SK-N-SH (cell line): Measurements from ENCODE around the gene NOTCH2. TPM values are rescaled to one million over a fixed set of nuclear protein-coding genes. Genes with fewer than 3 reads are reported as not detected.

ENCODE experiments used
- CTCF ChIA-PET: fragments of 300-600, 350-600 bp; formaldehyde crosslinking; extraction: SDS; loops from one replicate; lab custom pipeline; 2021; lab: Yijun Ruan, JAX
- POLR2A ChIA-PET: fragments of 350-600 bp; sonication (Branson Sonifier 250); formaldehyde crosslinking; extraction: SDS; loops from one replicate; lab custom pipeline; 2020; ENCODE audit warnings: antibody characterized with exemption, inconsistent platforms; lab: Yijun Ruan, JAX
- DNase-seq: peaks from one replicate; pipeline ENCODE4 v3.0.0; 2012
- H2AFZ ChIP-seq: fragments of 200-600 bp; sonication (generic); 2 replicates; pipeline ENCODE4 v1.8.1; 2016; ENCODE audit warnings: antibody characterized with exemption, mild to moderate bottlenecking, low read depth
- H3F3A ChIP-seq: fragments of 200-600 bp; sonication (generic); replicated peaks from 2 replicates; pipeline ENCODE3; 2016; ENCODE audit warnings: antibody characterized with exemption, mild to moderate bottlenecking; ENCODE audit not compliant: insufficient read depth
- H3K27ac ChIP-seq, 2 experiments: fragments of 200-500 bp in 1 of 2; fragments of 200-600 bp in 1 of 2; sonication (Bioruptor generic) in 1 of 2; sonication (generic), shearing (Covaris generic) in 1 of 2; 2 replicates each; pipeline versions ENCODE4 v1.5.1 to v1.6.1; 2014 to 2016; ENCODE audit warnings: low read depth in 2 of 2, inconsistent platforms in 1 of 2, low read length in 1 of 2, mild to moderate bottlenecking in 1 of 2, mixed read lengths in 1 of 2
- H3K27me3 ChIP-seq: fragments of 200-600 bp; sonication (generic), shearing (Covaris generic); 2 replicates; pipeline ENCODE4 v1.6.1; 2016; ENCODE audit warnings: mixed run types; ENCODE audit not compliant: insufficient read depth
- H3K36me3 ChIP-seq, 2 experiments: fragments of 200-500 bp in 1 of 2; fragments of 200-600 bp in 1 of 2; sonication (Bioruptor generic) in 1 of 2; sonication (generic) in 1 of 2; replicated peaks in 1 of 2; 2 replicates each; pipeline versions ENCODE3 to v1.5.1; 2014 to 2016; ENCODE audit warnings: low read length in 1 of 2, mild to moderate bottlenecking in 1 of 2; ENCODE audit not compliant: insufficient read depth in 2 of 2, control insufficient read depth in 1 of 2
- H3K4me1 ChIP-seq, 2 experiments: fragments of 200-500 bp in 1 of 2; fragments of 200-600 bp in 1 of 2; sonication (Bioruptor generic) in 1 of 2; sonication (generic), shearing (Covaris generic) in 1 of 2; 2 replicates each; pipeline versions ENCODE4 v1.5.1 to v1.6.1; 2014 to 2016; ENCODE audit warnings: low read depth in 1 of 2, low read length in 1 of 2, mixed run types in 1 of 2; ENCODE audit not compliant: insufficient read depth in 2 of 2, control insufficient read depth in 1 of 2
- H3K4me2 ChIP-seq: fragments of 200-600 bp; sonication (generic), shearing (Covaris generic); 2 replicates; pipeline ENCODE4 v1.6.1; 2017; ENCODE audit warnings: mixed run types
- H3K4me3 ChIP-seq, 2 experiments: fragments of 200-500 bp in 1 of 2; fragments of 200-600 bp in 1 of 2; sonication (Bioruptor generic) in 1 of 2; sonication (generic), shearing (Covaris generic) in 1 of 2; 2 replicates each; pipeline versions ENCODE4 v1.5.1 to v1.8.1; 2014 to 2016; ENCODE audit warnings: low read depth in 2 of 2, inconsistent platforms in 1 of 2, low read length in 1 of 2, mild to moderate bottlenecking in 1 of 2, mixed read lengths in 1 of 2, moderate library complexity in 1 of 2
- H3K79me2 ChIP-seq: fragments of 200-600 bp; sonication (generic); 2 replicates; pipeline ENCODE4 v1.8.1; 2017; ENCODE audit warnings: mild to moderate bottlenecking; ENCODE audit not compliant: insufficient read depth
- H3K9ac ChIP-seq: fragments of 200-600 bp; sonication (generic); 2 replicates; pipeline ENCODE4 v1.6.1; 2017; ENCODE audit warnings: mixed run types
- H3K9me2 ChIP-seq: fragments of 200-600 bp; sonication (generic); 2 replicates; pipeline ENCODE4 v1.6.1; 2017; ENCODE audit warnings: mixed run types
- H3K9me3 ChIP-seq: fragments of 200-600 bp; sonication (generic); 2 replicates; pipeline ENCODE4 v1.6.1; 2017; ENCODE audit warnings: mixed run types, mild to moderate bottlenecking, moderate library complexity
- H4K20me1 ChIP-seq: fragments of 200-600 bp; sonication (generic); 2 replicates; pipeline ENCODE4 v1.6.1; 2017; ENCODE audit warnings: mild to moderate bottlenecking, mixed run types; ENCODE audit not compliant: insufficient read depth
- CHD2 ChIP-seq: fragments of 150-350 bp; IDR thresholded peaks from 2 replicates; pipeline ENCODE4 v1.6.1; 2018; ENCODE audit warnings: low read length; ENCODE audit not compliant: partially characterized antibody
- EP300 ChIP-seq, 2 experiments: IDR thresholded peaks; 2 replicates each; pipeline versions ENCODE4 v1.4.0 to v1.6.1; 2012; ENCODE audit warnings: borderline replicate concordance in 1 of 2, low read depth in 1 of 2, low read length in 1 of 2
- FOSL2 ChIP-seq: IDR thresholded peaks from 2 replicates; pipeline ENCODE4 v1.4.0; 2012; ENCODE audit warnings: low read depth, mild to moderate bottlenecking, moderate library complexity, borderline replicate concordance
- FOXM1 ChIP-seq: IDR thresholded peaks from 2 replicates; pipeline ENCODE4 v1.4.0; 2012; ENCODE audit warnings: low read depth, mild to moderate bottlenecking
- GATA2 ChIP-seq: sonication (generic); formaldehyde crosslinking; IDR thresholded peaks from 2 replicates; pipeline ENCODE4 v1.5.0; 2020; ENCODE audit warnings: mild to moderate bottlenecking, missing genetic modification reagents
- JUND ChIP-seq: IDR thresholded peaks from 2 replicates; pipeline ENCODE4 v1.4.0; 2012
- MEF2A ChIP-seq: IDR thresholded peaks from 2 replicates; pipeline ENCODE4 v1.4.0; 2012; ENCODE audit warnings: low read depth, borderline replicate concordance
- TAF1 ChIP-seq: IDR thresholded peaks from 2 replicates; pipeline ENCODE4 v1.6.1; 2012; ENCODE audit warnings: low read depth, mild to moderate bottlenecking, low read length, moderate library complexity, borderline replicate concordance
- WGBS: methylation state at CpG from one replicate; pipeline ENCODE4 v1.1.6; 2017; ENCODE audit warnings: low lambda C conversion rate; 5-methylcytosine and 5-hydroxymethylcytosine counted together
- polyA plus RNA-seq, 3 experiments: library from polyadenylated mRNA; depleted of rRNA; stranded (reverse); fragments of >200 nt; gene quantifications; 2 replicates each; pipeline ENCODE4 v1.2.3, GENCODE V29; 2012
- TF ChIP-seq, protein P1 (sequence below): fragments of 200-600 bp; sonication (generic); IDR thresholded peaks from 2 replicates; pipeline ENCODE4 v1.6.1; 2017; ENCODE audit warnings: antibody characterized with exemption, mild to moderate bottlenecking, moderate library complexity
- TF ChIP-seq, protein P2 (sequence below): IDR thresholded peaks from 2 replicates; pipeline ENCODE4 v1.4.0; 2012; ENCODE audit warnings: low read depth, borderline replicate concordance
- TF ChIP-seq, protein P3 (sequence below): IDR thresholded peaks from 2 replicates; pipeline ENCODE4; 2012

The NOTCH2 gene
- polyA plus RNA-seq, 1 of the 3 experiments (the other 2 are of a cell fraction), result 23.0 TPM

DNA sequence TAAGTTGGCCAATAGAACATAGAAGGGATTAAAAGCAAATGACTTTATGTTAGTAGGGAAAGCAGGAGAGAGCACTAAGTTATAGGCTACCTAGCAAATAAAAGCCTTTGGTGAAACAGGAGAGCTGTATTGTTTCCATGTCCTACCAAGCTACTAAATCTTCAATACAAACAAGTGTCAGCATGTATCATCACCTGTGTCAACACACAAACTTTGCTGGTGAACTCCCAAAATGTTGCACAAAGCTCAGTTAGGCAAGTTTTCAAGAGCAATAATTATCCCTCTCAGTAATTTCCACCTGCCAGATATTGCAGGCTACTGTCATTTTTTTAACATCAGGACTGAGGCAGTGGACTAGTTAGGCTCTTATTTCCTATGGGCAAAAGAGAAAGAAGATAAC lies 95.4 kb downstream of the NOTCH2 start (continued):
- TF ChIP-seq, protein P1, sequence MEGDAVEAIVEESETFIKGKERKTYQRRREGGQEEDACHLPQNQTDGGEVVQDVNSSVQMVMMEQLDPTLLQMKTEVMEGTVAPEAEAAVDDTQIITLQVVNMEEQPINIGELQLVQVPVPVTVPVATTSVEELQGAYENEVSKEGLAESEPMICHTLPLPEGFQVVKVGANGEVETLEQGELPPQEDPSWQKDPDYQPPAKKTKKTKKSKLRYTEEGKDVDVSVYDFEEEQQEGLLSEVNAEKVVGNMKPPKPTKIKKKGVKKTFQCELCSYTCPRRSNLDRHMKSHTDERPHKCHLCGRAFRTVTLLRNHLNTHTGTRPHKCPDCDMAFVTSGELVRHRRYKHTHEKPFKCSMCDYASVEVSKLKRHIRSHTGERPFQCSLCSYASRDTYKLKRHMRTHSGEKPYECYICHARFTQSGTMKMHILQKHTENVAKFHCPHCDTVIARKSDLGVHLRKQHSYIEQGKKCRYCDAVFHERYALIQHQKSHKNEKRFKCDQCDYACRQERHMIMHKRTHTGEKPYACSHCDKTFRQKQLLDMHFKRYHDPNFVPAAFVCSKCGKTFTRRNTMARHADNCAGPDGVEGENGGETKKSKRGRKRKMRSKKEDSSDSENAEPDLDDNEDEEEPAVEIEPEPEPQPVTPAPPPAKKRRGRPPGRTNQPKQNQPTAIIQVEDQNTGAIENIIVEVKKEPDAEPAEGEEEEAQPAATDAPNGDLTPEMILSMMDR, result no peak

DNA sequence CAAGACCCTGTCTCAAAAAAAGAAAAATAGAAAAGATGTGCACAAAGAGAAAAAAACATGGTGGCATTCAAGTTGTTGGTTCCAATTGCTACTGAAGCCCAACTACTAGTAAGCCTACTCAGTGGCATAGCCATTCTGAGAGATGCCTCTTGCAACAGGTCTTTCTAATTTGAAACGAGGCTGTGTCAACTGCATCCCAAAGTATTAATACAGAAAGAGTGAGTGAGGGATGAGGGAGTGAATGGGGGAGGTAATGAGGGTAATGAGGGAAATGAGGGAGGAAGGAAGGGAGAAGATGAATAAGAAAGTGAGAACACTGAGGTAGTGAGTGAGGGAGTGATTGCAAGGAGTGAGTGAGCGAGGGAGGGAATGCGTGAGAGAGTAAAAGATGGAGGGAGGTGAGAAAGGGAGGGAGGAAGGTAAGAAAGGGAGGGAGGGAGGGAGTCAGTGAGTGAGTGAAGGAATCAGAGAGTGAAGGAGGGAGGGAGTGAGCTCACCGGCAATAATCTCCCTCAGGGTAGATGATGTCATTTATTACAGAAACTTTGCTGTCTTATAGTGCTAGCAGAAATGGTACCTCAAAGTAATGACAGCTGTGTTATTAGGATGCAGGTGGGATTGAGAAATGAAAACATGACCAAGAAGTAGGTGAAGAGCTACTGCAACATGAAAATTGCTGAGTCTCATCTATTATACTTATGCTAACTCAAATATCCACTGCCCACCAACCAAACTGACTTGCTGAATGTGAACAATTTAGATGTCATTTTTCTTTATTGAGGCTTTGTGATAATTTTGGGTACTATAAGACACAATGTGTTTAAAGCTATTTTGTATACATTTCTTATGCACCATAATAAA lies 97.5 kb downstream of the NOTCH2 start:
- Histone ChIP-seq H3K79me2 (peaks cover 55% of the 10 kb centered on the region), H3K9me2 (no peaks in the 10 kb centered on the region), H3K4me1 (no peaks in the 10 kb centered on the region), H3K27ac (no peak overlapping the region), H2AFZ (no peak overlapping the region), H3F3A (peaks cover 3% of the 10 kb centered on the region), H3K9me3 (no peaks in the 10 kb centered on the region)
- WGBS, result 86% methylated on average over 4 of the region's 4 CpGs
- TF ChIP-seq GATA2 (CRISPR knock-in tag) (no peak), CHD2 (no peak), FOXM1 (no peak), EP300 (IDR thresholded peaks at IDR 0.05; ENCODE audit: borderline replicate concordance in 1 of 2, low read depth in 1 of 2, low read length in 1 of 2) (no peak)
- TF ChIP-seq, protein P1, result no peak
- TF ChIP-seq, all 33 proteins: peak for 0
- H4K20me1 ChIP-seq, result peaks cover 6% of the 10 kb centered on the region; the same call in 1 of the 2 replicates
- no peaks in the 10 kb centered on the region for H3K27me3 ChIP-seq
- H3K4me2 ChIP-seq, result no peak overlapping the region
- DNase-seq, result no peak
- ChIA-PET CTCF (interaction anchor here (0.7 kb wide), 1 partner anchor 15 kb away, joined by 3 read pairs; no protein-coding TSS in a partner anchor), POLR2A (no interaction called here)
- H3K9ac ChIP-seq, result no peak overlapping the region
- no peak overlapping the region for H3K4me3 ChIP-seq
- peaks cover 27 to 51% of the 10 kb centered on the region in 2 experiments for H3K36me3 ChIP-seq

DNA sequence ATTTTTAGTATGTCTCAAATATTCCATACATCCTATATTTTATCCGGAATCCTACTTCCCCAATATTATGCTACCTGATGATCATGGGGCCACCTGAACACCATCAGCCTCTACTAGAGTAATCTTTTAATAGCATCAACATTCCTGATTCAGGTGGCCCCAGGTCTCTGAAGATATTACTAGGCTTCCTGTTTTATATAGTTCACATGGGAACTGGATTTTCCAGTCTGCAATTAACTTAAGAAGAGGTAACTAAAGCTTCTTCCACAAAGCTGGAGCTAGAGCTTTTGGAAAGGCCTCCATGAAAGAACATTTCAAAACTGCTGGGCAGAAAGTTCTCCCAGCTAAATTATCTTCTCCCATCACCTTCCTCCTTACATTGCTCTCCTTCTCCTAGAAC lies 100.9 kb downstream of the NOTCH2 start:
- no peak for TF ChIP-seq TAF1
- TF ChIP-seq JUND, result no peak
- no peak for TF ChIP-seq FOSL2
- TF ChIP-seq, protein P2, sequence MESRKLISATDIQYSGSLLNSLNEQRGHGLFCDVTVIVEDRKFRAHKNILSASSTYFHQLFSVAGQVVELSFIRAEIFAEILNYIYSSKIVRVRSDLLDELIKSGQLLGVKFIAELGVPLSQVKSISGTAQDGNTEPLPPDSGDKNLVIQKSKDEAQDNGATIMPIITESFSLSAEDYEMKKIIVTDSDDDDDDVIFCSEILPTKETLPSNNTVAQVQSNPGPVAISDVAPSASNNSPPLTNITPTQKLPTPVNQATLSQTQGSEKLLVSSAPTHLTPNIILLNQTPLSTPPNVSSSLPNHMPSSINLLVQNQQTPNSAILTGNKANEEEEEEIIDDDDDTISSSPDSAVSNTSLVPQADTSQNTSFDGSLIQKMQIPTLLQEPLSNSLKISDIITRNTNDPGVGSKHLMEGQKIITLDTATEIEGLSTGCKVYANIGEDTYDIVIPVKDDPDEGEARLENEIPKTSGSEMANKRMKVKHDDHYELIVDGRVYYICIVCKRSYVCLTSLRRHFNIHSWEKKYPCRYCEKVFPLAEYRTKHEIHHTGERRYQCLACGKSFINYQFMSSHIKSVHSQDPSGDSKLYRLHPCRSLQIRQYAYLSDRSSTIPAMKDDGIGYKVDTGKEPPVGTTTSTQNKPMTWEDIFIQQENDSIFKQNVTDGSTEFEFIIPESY, result no peak
- TF ChIP-seq MEF2A, result no peak
- TF ChIP-seq, protein P3, sequence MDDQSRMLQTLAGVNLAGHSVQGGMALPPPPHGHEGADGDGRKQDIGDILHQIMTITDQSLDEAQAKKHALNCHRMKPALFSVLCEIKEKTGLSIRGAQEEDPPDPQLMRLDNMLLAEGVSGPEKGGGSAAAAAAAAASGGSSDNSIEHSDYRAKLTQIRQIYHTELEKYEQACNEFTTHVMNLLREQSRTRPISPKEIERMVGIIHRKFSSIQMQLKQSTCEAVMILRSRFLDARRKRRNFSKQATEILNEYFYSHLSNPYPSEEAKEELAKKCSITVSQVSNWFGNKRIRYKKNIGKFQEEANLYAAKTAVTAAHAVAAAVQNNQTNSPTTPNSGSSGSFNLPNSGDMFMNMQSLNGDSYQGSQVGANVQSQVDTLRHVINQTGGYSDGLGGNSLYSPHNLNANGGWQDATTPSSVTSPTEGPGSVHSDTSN, result no peak
- TF ChIP-seq EP300 (IDR thresholded peaks at IDR 0.05; ENCODE audit: borderline replicate concordance in 1 of 2, low read depth in 1 of 2, low read length in 1 of 2), result no peak
- peaks cover 34% of the 10 kb centered on the region for H3K79me2 ChIP-seq
- no peaks in the 10 kb centered on the region for H3K9me2 ChIP-seq
- no peak overlapping the region for H3K9ac ChIP-seq
- peaks cover 39 to 58% of the 10 kb centered on the region in 2 experiments for H3K36me3 ChIP-seq
- no peaks in the 10 kb centered on the region for H3K27me3 ChIP-seq
- CTCF ChIA-PET, result interaction anchor here (0.6 to 12.2 kb wide), 12 partner anchors 8 to 159 kb away, joined by 3 to 105 read pairs (median 4); no protein-coding TSS in a partner anchor
- POLR2A ChIA-PET, result no interaction called here
- no peak overlapping the region for H3K27ac ChIP-seq
- H3K4me2 ChIP-seq, result no peak overlapping the region
- no peak for DNase-seq
- 74% methylated on average over 1 of the region's 1 CpG for WGBS
- no peak overlapping the region for H3K4me3 ChIP-seq
- H3F3A ChIP-seq, result peaks cover 25% of the 10 kb centered on the region
- 0 out of 2 replicates have a peak, but pooled peaks cover 8% of the 10 kb centered on the region for H4K20me1 ChIP-seq
- peaks cover 5 to 19% of the 10 kb centered on the region in 2 experiments for H3K4me1 ChIP-seq
- H3K9me3 ChIP-seq, result no peaks in the 10 kb centered on the region
- no peak overlapping the region for H2AFZ ChIP-seq
